HEK293T (cell line): ENCODE results near the gene CARM1.

ENCODE experiments used
- ARNT ChIP-seq: fragments of 450-650 bp; IDR thresholded peaks from 2 replicates; pipeline ENCODE4 v1.6.1; 2017; ENCODE audit warnings: mild to moderate bottlenecking
- BHLHE40 ChIP-seq: fragments of 450-650 bp; IDR thresholded peaks from 2 replicates; pipeline ENCODE4 v1.6.1; 2016; ENCODE audit warnings: mild to moderate bottlenecking, moderate library complexity, borderline replicate concordance
- ELF4 ChIP-seq: fragments of 450-650 bp; IDR thresholded peaks from 2 replicates; pipeline ENCODE4 v1.6.1; 2017; ENCODE audit warnings: antibody characterized with exemption
- FOXK2 ChIP-seq: fragments of 450-650 bp; IDR thresholded peaks from 2 replicates; pipeline ENCODE4 v1.6.1; 2016; ENCODE audit warnings: mild to moderate bottlenecking
- FOXM1 ChIP-seq: fragments of 450-650 bp; IDR thresholded peaks from 2 replicates; pipeline ENCODE4 v1.6.1; 2017; ENCODE audit warnings: mild to moderate bottlenecking, borderline replicate concordance
- LEF1 ChIP-seq: fragments of 450-650 bp; IDR thresholded peaks from 2 replicates; pipeline ENCODE4 v1.6.1; 2017; ENCODE audit warnings: mild to moderate bottlenecking, borderline replicate concordance
- ZNF384 ChIP-seq: fragments of 450-650 bp; IDR thresholded peaks from 2 replicates; pipeline ENCODE4 v1.6.1; 2016

GRCh38 chr19:10911579-10912363, 40.4 kb downstream of the CARM1 start:
- TF ChIP-seq FOXM1 (no peak), FOXK2 (no peak), ELF4 (no peak), ARNT (no peak), LEF1 (no peak), ZNF384 (no peak), BHLHE40 (no peak)
